ENCODE results near the gene RNF223.
"Not testable (repeated sequence)": the region's sequence is repeated elsewhere in the genome, so short reads cannot be mapped to it uniquely, and the experiment has no call there.

The RNF223 gene

DNA sequence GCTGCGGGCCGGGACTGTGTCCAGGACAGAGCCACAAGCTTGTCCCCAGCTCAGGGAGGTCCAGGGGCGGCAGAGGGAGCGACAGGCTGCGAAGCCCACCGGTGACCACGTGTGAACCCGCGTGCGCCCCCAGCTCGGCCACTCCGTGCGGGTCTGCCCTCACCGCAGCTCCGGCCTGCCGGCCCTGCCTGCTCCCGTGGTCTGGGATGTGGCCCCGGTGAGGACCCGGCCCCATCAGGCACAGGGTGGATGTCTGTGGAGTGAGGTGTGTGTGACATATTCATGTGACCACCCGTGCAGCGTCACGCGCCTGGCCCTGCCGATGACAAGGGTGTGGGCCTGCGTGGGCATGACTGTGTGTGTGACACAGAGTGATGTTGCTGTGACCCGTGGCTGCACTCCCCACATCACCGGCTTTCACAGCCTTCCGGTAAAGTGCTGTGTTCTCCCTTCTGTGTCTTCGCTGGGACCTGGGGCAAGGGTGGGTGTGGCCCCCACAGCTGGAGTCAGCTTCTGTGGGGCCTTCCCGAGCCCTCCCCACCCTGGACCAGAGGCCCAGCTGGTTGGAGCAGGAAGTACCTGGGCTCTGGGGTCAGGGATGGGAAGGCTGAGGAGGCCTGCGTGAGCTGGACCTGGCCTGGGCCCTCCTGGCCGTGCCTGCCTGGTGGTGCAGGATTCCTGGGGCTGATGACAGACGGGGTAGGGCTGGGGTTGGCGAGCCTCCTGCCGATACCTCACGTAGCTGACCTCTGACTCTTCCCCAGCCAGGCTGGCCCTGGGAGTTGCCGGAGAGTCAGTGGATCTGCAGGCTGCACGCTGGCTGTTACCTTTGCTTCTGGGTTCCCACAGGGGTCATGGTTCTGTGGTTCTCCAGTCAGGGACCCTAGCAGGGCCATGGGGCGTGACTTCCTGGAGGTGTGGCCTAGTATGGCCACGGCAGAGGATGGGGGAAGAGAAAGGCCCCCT lies 4.1 kb downstream of the RNF223 start:
- DNase-seq, result no peak

DNA sequence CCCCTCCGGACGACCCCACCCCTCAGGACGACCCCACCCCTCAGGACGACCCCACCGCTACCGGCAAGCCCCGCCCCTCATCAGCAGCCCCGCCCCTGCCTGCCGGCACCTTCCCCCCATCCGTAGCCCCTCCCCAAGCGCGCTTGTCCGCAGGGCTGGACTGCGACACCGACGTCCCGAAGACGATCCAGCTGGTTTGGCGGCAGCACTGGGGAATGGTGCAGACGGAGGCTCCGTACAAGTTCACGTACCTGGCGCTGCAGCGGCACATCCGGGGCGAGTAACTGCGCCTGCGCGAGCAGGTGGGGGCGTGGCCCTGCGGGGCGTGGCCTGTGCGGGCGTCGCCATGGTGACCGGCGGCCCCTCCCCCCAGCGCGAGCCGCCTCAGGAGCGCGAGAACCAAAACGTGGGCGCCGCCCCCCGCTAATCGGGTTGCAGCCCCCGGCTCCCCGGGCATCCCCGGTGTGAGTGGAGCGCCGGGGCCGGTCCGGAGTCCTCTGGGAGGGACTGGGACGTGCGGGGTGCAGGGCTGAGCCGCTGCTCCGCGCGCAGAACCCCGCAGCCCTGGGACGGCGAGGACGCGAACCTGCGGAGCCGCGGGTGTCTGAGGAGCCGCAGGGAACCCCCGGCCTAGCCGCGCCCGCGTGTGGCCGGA lies 4.9 kb downstream of the RNF223 start:
- peak; percentile 87 for DNase-seq

DNA sequence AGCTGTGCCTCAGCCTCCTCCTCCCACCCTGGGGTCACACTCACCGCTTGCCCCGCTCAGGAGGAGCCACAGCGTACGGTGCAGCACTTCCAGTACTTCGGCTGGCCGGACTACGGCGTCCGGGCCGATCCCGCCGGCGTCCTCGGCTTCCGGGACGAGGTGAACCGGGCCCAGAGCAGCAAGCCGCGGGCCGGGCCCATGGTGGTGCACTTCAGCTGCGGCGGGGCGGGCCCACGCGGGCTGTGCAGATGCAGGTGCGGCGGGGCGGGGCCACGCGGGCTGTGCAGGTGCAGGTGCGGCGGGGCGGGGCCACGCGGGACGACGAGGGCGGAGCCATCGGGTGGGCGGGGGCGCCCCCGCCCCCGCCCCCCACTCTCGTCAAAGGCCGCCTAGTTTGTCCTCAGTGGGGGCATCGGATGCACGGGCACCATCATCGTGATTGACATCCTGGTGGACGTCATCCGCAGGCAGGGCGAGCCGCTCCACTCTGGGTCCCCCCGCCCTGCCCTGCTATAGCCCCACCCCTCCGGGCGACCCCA lies 5.5 kb downstream of the RNF223 start:
- DNase-seq, result peak; percentile 42

DNA sequence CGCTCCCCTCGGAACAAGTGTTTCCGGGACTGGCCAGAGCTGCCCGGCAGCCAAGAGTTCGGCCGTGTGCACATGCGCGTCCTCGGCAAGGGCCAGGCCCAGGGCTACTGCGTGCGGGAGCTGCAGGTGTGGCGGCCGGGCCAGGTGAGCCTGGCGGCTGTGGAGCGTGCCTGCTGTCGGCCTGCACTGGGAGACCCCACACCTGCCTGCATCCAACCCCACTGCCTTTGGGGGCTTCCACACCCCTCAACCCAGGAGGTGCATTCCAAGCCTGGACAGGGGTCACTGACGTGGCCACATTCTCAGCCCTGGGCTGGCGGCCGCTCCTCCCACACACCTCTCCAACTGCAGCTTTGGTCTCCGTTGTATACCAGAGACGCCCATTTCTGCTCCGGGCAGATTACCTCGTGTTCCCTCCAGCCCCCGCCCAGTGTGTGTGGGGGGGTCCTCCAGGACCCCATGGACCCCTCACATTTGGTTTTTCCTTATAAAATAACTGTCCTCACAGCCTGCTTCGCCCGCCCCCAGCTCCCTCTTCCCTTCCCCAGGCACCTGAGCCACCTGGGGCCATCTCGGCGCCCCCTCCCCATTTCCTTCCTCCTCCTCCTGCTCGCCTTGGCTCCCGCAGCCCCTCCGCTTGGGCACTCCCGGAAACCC lies 6.1 kb downstream of the RNF223 start:
- no peak for DNase-seq

DNA sequence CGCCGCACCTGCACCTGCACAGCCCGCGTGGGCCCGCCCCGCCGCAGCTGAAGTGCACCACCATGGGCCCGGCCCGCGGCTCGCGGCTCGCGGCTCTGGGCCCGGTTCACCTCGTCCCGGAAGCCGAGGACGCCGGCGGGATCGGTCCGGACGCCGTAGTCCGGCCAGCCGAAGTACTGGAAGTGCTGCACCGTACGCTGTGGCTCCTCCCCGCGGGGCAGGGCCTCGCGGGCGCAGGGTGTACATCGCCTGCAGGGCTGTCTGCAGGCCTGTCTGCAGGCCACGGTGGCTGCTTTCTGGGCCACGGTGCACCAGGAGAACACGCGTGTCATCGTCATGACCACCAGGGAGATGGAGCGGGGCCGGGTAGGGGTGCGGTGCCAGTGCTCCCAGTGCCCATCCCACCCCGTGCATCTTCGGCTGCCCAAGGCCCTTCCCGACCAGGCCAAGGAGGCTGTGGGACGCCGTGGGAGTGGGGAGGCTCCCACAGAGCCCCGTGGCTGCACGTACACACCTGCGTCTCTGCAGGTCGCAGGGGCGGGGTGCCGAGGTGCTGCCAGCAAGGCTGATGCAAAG lies 6.7 kb downstream of the RNF223 start:
- no peak for DNase-seq

DNA sequence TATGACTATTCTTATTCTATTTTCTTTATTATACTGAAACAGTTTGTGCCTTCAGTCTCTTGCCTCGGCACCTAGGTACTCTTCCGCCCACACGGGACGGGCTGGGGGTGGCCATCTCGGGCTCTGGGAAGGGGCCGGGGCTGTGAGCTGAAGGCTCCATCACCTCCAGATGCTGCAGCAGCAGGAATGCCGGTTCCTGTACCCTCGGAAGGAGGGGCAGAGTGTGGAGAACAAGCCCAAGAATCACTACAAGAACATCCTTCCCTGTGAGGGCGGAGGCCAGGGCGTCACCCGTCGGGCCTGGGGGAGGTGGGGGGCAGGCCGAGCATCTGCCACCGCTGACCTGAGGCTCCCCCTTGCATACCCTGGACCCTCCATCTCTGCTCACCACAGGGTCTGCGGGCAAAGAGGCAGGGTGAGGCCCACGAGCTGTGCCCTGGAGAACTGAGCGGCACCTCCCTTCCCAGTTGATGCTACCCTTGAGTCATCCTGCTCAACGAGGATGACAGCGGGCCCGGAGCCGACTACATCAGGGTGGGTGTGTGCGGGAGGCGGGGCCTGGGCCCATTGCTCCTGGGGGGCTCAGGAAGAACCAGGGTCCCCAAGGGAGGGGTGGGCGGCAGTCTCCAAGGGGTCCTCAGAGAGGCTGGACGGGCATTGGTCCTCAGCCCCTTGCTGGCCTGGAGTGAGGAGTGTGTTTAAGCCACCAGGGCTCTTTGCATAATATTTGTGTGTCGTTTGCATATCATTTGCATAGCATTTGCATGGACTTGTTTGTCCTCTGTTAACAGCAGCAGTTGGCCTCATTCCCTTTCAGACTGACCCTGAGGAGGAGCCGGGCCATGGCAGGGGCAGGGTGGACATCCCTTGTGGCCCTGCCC lies 7.5 kb downstream of the RNF223 start:
- DNase-seq, result no peak

DNA sequence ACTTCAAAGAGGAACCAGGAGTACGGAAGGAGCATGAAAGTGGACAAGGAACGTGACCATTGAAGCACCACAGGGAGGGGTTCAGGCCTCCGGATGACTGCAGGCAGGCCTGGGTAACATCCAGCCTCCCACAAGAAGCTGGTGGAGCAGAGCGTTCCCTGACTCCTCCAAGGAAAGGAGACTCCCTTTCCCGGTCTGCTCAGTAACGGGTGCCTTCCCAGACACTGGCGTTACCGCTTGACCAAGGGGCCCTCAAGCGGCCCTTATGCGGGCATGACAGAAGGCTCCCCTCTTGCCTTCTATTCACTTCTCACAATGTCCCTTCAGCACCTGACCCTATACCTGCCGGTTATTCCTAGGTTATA lies 8.2 kb downstream of the RNF223 start:
- not testable (repeated sequence) for DNase-seq

DNA sequence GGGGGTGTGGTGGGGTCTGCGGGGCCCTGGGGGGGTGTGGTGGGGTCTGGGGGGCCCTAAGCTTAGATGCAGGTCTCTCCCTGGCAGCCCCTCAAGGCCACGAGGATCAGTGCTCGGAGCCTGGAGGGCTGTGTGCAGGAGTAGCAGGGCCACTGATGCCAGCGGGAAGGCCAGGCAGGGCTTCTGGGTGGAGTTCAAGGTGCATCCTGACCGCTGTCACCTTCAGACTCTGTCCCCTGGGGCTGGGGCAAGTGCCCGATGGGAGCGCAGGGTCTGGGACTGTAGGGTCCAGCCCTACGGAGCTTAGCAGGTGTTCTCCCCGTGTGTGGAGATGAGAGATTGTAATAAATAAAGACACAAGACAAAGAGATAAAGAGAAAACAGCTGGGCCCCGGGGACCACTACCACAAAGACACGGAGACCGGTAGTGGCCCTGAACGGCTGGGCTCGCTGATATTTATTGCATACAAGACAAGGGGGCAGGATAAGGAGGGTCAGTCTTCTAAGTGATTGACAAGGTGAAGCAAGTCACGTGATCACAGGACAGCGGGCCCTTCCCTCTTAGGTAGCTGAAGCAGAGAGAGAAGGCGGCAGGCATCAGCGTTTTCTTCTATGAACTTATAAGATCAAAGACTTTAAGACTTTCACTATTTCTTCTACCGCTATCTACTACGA lies 8.7 kb downstream of the RNF223 start:
- no peak for DNase-seq

DNA sequence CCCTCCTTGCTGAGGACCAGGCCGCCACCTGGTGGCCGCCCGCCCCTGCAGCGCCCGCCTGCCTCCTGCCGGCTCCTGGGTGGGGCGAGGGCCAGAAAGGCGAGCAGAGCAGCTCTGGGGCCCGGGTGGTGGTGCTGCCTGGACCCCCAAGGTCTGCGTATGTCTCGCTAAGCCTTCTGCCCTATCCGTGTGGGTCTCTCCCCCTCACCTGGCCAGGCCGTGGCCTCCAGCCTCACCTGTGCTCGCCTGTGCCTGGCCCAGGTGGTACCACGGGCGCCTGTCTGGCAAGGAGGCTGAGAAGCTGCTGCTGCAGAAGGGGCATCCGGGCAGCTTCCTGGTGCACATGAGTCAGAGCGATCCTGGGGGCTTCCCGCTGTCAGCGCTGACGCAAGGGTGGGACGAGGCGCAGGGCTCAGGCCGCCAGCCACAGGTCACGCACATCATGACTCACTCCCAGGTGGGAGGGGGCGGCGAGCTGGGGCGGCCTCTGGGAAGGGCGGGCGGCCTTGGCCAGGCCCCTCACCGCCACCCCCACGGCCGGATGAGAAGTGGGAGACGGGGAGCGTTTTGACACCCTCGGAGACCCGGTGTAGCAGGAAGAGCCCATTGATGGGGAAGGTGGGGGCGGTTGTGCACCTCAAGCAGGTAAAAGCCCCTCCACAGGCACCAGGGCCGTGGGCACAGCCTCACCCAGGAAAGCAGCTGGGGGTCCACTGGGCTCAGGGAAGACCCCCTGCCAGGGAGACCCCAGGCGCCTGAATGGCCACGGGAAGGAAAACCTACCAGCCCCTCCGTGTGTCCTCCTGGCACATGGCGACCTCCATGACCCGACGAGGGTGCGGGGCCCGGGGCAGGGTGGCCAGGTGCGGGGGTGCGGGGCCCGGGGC lies 9.9 kb downstream of the RNF223 start:
- peak; percentile 77 for DNase-seq

DNA sequence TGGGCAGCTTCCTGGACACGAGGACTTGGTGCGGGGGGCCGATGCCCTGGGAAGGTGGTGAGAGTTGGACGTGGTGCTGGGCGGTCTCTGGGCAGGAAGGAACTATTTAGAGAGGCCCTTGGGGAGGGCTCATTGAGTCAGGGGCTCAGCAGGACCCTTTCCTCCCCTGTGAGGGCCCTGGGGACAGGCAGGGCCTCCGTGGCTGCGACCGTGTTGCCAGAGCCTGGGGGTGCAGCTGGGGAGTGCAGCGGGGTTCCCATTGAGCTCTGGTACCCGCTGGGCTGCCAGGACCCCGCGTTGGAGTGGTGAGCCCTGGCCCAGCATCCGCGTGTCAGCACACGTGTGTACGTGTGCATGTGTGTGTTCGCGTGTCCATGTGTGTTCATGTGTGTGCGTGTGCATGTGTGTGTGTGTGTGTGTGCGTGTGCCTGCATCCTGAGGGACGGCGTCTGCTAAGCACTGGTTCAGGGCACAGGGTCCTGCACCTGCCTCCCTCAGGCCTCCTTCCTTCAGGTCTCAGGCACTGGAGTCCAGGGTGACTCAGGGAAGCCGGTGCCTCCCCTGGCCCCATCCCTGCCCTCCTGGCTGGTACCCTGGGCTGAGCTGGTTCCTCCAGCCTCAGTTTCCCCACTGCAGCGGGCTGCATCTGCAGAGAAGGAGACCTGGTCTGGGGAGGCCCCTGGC lies 10.7 kb downstream of the RNF223 start:
- DNase-seq, result no peak

DNA sequence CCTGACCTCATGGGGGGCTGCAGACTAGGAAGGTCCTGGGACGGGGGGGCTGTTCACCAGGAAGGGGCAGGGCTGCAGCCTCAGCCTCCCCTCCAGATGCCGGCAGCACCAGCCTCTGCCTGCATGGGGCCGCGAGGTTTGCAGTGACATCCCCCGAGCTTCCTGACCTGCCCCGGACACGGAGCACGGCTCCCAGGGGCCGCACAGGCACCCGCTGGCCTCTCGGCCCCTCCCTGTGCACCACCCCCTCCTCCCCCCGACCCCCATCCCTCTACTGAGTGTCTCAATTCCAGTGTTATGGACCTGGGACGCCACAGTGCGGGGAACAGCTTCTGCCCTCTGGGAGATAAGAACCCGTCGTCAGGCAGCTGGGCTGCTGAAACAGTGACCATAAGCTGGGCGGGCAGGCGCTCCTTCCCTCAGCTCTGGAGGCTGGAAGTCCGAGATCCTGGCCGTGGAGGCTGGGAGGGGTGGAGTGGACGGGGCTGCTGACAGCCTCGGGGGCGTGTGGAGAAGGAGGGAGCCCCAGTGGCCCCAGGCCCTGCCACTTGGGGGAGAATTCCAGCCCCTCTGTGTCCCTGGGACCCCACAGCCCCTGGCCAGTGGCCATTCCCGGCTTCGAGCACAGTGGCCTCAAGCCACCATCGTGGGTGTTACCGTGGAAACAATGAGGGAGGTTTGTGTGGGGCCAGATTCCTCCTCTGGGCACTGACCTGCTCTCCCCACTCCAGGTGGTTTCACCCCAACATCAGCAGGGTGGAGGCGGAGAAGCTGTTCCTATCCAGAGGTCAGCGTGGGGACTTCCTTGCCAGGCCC lies 11.6 kb downstream of the RNF223 start:
- no peak for DNase-seq

DNA sequence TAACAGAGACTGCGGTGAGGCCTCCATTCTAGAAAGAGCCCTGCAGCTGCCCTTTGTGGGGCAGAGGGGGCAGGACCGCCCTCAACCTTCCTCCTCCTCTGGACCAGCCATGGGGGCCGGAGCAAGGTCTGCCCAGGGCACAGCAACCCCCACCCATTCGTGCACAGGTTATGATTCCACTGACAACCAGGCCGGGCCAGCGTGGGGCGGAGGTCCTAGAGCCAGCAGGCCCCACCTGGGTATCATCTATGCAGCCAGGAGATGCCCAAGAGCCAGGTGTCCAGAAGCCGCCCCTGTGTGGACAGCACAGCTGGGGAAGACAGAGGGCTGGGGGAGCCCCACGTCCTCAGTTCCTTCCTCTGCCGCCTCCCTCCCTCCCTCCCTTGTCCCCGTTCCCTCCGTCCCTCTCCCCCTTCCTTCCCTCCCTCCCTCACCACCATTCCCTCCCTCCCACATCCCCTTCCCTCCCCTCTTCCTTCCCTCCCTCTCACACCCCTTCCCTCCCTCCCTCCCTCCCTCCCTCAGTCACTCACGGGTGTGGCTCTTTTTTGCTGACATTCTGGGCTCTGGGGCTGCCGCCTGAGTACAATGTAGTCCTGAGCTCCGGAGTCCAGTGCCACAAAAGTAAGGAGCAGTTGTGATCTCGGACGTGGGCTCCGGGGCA lies 12.3 kb downstream of the RNF223 start:
- no peak for DNase-seq

DNA sequence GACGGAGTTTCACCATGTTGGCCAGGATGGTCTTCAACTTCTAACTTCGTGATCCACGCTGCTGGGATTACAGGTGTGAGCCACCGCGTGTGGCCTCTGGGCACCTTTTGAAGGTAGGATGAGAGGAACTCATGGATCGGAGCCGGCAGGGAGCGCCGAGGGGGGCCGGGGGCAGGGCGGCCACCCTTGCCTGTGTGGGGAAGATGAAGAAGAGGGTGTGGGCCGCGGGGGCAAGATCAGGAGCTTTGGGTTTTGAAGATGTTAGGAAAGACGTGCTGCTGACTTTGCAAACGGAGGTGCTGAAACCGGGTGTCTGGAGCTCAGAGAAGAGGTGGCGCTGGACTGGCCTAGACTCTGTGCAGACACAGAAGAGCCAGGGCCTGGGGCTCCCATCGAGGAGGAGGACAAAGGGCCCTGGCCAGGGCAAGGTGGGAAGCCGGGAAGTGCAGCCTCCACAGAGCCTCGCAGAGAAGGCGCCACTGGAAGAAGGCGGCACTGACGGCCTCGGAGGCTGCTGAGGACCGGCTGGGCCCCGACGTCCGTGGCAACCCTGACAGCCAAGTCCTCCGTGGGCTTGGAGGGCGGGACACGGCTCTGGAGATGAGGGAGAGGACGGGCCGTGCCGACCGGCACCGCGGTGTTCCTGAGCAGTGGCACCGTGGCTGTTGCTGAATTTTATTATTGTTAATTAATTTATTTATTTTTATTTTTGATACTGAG lies 13.7 kb downstream of the RNF223 start:
- no peak for DNase-seq

DNA sequence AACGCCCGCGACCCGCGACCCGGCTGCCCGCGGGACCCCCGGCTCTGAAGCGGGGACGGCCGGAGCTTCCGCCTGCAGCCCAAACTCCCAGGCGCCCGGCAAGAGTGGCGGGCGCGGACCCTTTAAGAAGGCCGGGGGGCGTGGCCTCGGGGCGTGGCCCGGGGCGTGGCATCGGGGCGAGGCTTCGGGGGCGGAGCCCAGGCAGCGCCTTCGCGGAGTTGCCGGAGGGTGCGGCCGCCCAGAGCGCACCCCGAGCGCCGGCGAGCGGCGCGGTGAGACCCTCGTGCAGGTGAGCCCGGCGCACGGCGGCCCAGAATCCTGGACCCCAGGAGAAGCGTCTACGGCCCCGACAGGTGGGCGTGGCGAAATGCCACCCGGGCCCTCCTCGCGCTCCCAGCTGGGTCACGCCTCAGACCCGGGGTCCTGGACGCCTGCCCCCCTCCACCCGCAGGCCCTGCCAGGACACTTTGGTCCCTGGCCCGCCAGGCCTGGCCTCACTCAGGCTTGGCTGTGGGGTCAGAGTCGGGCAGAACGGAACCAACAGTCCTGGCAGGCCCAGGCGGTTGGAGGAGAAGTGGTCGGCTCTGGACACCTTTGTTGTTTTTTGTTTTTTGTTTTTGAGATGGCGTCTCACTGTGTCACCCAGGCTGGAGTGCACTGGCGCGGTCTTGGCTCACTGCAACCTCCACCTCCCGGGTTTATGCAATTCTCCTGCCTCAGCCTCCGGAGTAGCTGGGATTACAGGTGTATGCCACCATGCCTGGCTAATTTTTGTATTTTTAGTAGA lies 14.4 kb downstream of the RNF223 start:
- peak; percentile 83 for DNase-seq

DNA sequence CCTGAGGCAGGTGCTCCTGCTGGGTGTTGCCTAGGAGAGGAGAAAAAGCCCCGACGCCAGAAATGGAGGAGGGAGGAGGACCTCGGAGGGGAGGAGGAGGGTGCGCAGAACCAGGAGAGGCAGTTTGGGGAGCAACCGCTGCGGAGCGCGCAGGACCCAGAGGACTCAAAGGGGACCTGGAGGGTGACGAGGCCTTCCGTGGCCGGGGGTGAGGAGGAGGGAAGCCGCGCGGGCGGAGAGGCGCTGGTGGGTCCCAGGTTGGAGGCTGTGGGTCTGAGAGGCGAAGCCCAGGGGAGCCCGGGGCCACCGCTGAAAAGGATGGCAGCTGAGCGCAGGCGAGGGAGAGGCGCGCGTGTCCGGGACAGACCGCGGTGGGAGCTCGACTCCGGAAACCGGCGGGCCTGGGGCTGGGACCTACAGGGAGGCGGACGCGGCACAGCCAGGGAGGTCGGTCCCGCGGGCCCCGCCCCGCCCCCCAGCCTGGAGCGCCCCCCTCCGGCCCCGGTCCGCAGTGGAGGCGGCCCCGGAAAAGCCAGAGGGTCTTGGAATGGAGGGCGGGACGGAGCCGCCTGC lies 15.1 kb downstream of the RNF223 start:
- no peak for DNase-seq

Measured in effector CD4-positive, alpha-beta T cell (primary cell).